Measurements from ENCODE around the gene GEMIN7. TPM values are rescaled to one million over a fixed set of nuclear protein-coding genes. Genes with fewer than 3 reads are reported as not detected.

Gene GEMIN7
- total and polyA plus RNA-seq, 2 of the 13 experiments (the other 11 are each of a cell fraction or from before 2014, with no cell fraction given), result 24.1 to 30.6 TPM

DNA sequence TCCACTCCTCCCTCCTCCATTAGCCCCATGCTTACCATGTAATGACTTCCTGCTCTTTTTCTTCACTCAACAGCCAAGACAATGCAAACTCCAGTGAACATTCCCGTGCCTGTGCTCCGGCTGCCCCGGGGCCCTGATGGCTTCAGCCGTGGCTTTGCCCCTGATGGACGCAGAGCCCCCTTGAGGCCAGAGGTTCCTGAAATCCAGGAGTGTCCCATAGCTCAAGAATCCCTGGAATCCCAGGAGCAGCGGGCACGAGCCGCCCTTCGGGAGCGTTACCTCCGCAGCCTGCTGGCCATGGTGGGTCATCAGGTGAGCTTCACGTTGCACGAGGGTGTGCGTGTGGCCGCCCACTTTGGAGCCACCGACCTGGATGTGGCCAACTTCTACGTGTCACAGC, 11.0 kb downstream of the GEMIN7 start (continued):
- TF ChIP-seq GPN1 (CRISPR knock-in tag; IDR thresholded peaks at IDR 0.05; ENCODE audit: borderline replicate concordance), result no peak

DNA sequence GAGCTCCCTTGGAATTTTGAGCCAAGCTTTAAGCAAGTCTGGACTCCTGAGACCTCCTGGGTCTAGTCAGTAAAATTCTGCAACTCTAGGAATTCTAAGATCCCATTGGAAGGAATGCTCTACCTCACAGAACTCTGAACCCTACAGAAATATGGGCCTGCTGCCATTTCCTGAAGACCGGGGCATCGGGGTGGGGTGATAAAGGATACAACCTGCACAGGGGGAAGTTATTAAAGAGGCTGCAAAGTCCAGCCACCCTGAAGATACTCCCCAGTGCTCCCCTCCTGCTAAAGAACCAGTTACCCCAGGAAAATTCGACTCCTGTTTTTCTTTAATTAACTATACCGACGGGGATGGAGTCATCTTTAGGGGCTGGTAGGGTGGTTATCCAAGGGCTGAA, 11.5 kb downstream of the GEMIN7 start:
- Histone ChIP-seq H3K9me3 (ENCODE audit: low read length) (no peaks in the 10 kb centered on the region), H4K20me1 (ENCODE audit: insufficient read depth, low read length) (no peaks in the 10 kb centered on the region; the same call in 1 of the 2 replicates), H3K4me2 (ENCODE audit: low read depth, low read length) (no peak overlapping the region), H3K4me1 (ENCODE audit: insufficient read depth, low read length) (peaks cover 24% of the 10 kb centered on the region), H3K79me2 (ENCODE audit: insufficient read depth, low read length) (peaks cover 31% of the 10 kb centered on the region), H3K27me3 (ENCODE audit: control insufficient read depth in 1 of 2, insufficient read depth in 2 of 2, low read length in 2 of 2) (no peaks in the 10 kb centered on the region; a peak in 1 of 5 replicates), H3K4me3 (replicated peaks in 1 of 3; ENCODE audit: insufficient read depth in 1 of 3, low read depth in 2 of 3, low read length in 3 of 3) (no peak overlapping the region), H3K27ac (ENCODE audit: extremely low read length, insufficient read depth, low read length) (no peak overlapping the region), H2AFZ (ENCODE audit: low read length) (no peak overlapping the region), H3K9ac (ENCODE audit: insufficient read depth, low read depth, low read length) (no peak overlapping the region), H3K36me3 (replicated peaks in 1 of 2; ENCODE audit: control insufficient read depth in 1 of 2, insufficient read depth in 2 of 2, low read length in 2 of 2) (peaks cover 5 to 26% of the 10 kb centered on the region in 2 experiments; a peak in 4 of 5 replicates)
- ATAC-seq (no peak), DNase-seq (ENCODE audit: low spot score) (no peak), FAIRE-seq (no peak)
- 92% methylated on average over 5 of the region's 5 CpGs for WGBS (ENCODE audit: low lambda C conversion rate)
- intact Hi-C loops (cut with micrococcal nuclease; ENCODE audit: unreplicated experiment) (no loop called here), in situ Hi-C loops (cut with HindIII; ENCODE audit: extremely low pct_ligation_motif_present, low pct_unique_long_range_greater_than_20kb) (no loop called here)
- CTCF ChIA-PET (ENCODE audit: low intra/inter-chr PET ratio, low total read pairs), result no interaction called here
- POLR2A ChIA-PET, result interaction anchor here (2.0 kb wide), 1 partner anchor 13 kb away, joined by 5 read pairs; no protein-coding TSS in a partner anchor
- no TSS peak for BruUV-seq (replicated peaks)
- no peak for TF ChIP-seq THYN1 (CRISPR knock-in tag; IDR thresholded peaks at IDR 0.05; ENCODE audit: borderline replicate concordance, low read depth)
- TF ChIP-seq MTF1 (CRISPR knock-in tag; IDR thresholded peaks at IDR 0.05), result no peak
- no peak for TF ChIP-seq FOXO1 (CRISPR knock-in tag; IDR thresholded peaks at IDR 0.05)
- TF ChIP-seq ZNF567 (CRISPR knock-in tag; IDR thresholded peaks at IDR 0.05; ENCODE audit: borderline replicate concordance), result no peak
- TF ChIP-seq, protein P1, sequence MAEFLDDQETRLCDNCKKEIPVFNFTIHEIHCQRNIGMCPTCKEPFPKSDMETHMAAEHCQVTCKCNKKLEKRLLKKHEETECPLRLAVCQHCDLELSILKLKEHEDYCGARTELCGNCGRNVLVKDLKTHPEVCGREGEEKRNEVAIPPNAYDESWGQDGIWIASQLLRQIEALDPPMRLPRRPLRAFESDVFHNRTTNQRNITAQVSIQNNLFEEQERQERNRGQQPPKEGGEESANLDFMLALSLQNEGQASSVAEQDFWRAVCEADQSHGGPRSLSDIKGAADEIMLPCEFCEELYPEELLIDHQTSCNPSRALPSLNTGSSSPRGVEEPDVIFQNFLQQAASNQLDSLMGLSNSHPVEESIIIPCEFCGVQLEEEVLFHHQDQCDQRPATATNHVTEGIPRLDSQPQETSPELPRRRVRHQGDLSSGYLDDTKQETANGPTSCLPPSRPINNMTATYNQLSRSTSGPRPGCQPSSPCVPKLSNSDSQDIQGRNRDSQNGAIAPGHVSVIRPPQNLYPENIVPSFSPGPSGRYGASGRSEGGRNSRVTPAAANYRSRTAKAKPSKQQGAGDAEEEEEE (CRISPR knock-in tag; IDR thresholded peaks at IDR 0.05; ENCODE audit: borderline replicate concordance), result no peak
- TF ChIP-seq ZNF841 (CRISPR knock-in tag; IDR thresholded peaks at IDR 0.05; ENCODE audit: borderline replicate concordance), result no peak
- no peak for TF ChIP-seq ZNF709 (CRISPR knock-in tag; IDR thresholded peaks at IDR 0.05)
- no peak for TF ChIP-seq KDM5A (IDR thresholded peaks at IDR 0.05; ENCODE audit: borderline replicate concordance, low read length)
- no peak for TF ChIP-seq KDM4B (CRISPR knock-in tag; IDR thresholded peaks at IDR 0.05)
- TF ChIP-seq, protein P2, sequence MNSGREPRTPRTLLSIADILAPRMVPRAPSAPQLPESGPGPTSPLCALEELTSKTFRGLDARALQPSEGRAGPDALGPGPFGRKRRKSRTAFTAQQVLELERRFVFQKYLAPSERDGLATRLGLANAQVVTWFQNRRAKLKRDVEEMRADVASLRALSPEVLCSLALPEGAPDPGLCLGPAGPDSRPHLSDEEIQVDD (CRISPR knock-in tag; IDR thresholded peaks at IDR 0.05; ENCODE audit: borderline replicate concordance), result no peak
- no peak for TF ChIP-seq AHDC1 (CRISPR knock-in tag; IDR thresholded peaks at IDR 0.05; ENCODE audit: borderline replicate concordance)
- TF ChIP-seq YEATS2 (CRISPR knock-in tag; IDR thresholded peaks at IDR 0.05; ENCODE audit: borderline replicate concordance), result no peak
